Retinal pigment epithelial cell (primary cell): ENCODE measurements around the gene ZNF507.

ENCODE experiments used
- DNase-seq: peaks from one replicate; pipeline ENCODE4 v3.0.0-alpha.2; 2010; ENCODE audit warnings: low read depth
- H3K4me3 ChIP-seq: 2 replicates; pipeline ENCODE4 v1.5.1; 2011; ENCODE audit warnings: mild to moderate bottlenecking, low read length, control low read depth, moderate library complexity
- CTCF ChIP-seq: conservative IDR thresholded peaks from 2 replicates; pipeline ENCODE4 v1.5.1; 2011; ENCODE audit warnings: low read depth, low read length, control low read depth, inconsistent platforms

The ZNF507 gene

GRCh38 chr19:32349051-32349450, 3.6 kb downstream of the ZNF507 start:
- no peak overlapping the region for H3K4me3 ChIP-seq
- no peak for TF ChIP-seq CTCF
- DNase-seq, result no peak

- TF ChIP-seq CTCF, result no peak
- no peak overlapping the region for H3K4me3 ChIP-seq
- no peak for DNase-seq
These were observed 4.5 kb downstream of the ZNF507 start for GRCh38 chr19:32349724-32350470.

GRCh38 chr19:32350471-32350865, 5.1 kb downstream of the ZNF507 start:
- DNase-seq, result no peak
- no peak overlapping the region for H3K4me3 ChIP-seq
- TF ChIP-seq CTCF, result no peak

GRCh38 chr19:32350987-32351348, 5.6 kb downstream of the ZNF507 start:
- DNase-seq, result no peak
- no peak for TF ChIP-seq CTCF
- H3K4me3 ChIP-seq, result no peak overlapping the region

GRCh38 chr19:32352241-32352630, 6.8 kb downstream of the ZNF507 start:
- no peak for DNase-seq
- no peak for TF ChIP-seq CTCF
- no peak overlapping the region for H3K4me3 ChIP-seq

GRCh38 chr19:32354345-32354744, 8.9 kb downstream of the ZNF507 start:
- DNase-seq, result no peak
- TF ChIP-seq CTCF, result no peak
- H3K4me3 ChIP-seq, result no peak overlapping the region

- no peak overlapping the region for H3K4me3 ChIP-seq
- no peak for TF ChIP-seq CTCF
- no peak for DNase-seq
These were observed 9.9 kb downstream of the ZNF507 start for GRCh38 chr19:32355309-32355708.
